Inflammatory macrophage treated with lipopolysaccharide for 1 hour (primary cell): ENCODE data around the gene RNF138.
"Not testable (repeated sequence)": the region's sequence is repeated elsewhere in the genome, so short reads cannot be mapped to it uniquely, and the experiment has no call there.

ENCODE experiments used
- DNase-seq, 2 donors: peaks; one replicate each; pipeline ENCODE4 v3.0.0-alpha.2; 2020 to 2022

The RNF138 gene

GRCh38 chr18:32176745-32177144 lies 85.1 kb downstream of the RNF138 start:
- DNase-seq, result not testable (repeated sequence)

- DNase-seq, result no peak
These were observed 85.9 kb downstream of the RNF138 start for GRCh38 chr18:32177530-32177929.
